HG02610 (cell line): ENCODE measurements around the gene USP43.
"Not testable (repeated sequence)": the region's sequence is repeated elsewhere in the genome, so short reads cannot be mapped to it uniquely, and the experiment has no call there.

Experiments
- ATAC-seq: cut with Tn5 transposase; IDR thresholded peaks from one replicate; pipeline ENCODE4 v1.9.1; 2021; ENCODE audit warnings: mild to moderate bottlenecking, moderate library complexity; ENCODE audit not compliant: unreplicated experiment

Gene USP43

GRCh38 chr17:9658593-9659211 is 13.4 kb downstream of the USP43 start:
- no peak for ATAC-seq

DNA sequence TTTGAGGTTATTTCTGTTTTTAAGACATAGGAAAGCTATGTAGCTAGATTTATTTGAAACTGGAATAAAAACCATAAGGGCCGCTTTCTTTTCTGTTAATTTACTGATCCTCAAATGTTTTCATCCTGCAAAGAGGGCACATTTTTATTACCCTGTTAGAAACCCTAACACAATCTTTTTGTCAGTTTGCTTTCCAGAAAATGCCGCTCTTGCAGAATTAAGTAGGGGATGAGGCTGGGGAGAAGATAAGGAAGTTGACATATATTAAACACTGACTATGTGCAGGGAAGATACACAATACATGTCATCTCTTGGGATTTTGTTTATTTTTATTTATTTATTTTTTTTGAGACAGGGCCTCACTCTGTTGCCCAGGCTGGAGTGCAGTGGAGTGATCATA is 15.7 kb downstream of the USP43 start:
- no peak for ATAC-seq

- ATAC-seq, result not testable (repeated sequence)
Measured at GRCh38 chr17:9663511-9663910, 18.2 kb downstream of the USP43 start.

DNA sequence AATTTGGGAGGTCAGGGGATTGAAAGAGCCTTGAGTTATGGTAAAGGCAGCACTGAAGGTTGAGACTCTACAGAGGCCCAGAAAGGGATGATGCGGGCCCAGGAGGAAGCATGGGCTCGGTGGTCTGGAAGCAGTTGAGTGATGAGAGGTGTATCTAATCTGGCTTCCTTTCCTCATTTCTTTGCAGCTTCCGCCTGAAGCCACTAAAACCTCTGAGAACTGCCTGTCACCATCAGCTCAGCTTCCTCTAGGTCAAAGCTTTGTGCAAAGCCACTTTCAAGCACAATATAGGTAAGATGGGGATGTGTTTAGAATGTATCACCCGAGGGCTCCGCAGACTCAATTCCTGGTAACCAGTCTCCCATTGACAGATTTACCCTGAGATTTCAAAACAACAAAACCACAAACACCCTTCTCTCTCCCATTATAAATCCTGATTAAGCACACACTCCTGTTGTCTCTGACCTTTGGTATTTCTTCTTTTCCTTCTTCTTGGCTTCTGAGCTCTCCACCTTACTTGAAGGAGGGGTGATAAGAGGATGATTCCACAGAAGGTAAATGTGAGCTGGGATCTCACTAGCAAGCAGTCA is 21.2 kb downstream of the USP43 start:
- no peak for ATAC-seq

DNA sequence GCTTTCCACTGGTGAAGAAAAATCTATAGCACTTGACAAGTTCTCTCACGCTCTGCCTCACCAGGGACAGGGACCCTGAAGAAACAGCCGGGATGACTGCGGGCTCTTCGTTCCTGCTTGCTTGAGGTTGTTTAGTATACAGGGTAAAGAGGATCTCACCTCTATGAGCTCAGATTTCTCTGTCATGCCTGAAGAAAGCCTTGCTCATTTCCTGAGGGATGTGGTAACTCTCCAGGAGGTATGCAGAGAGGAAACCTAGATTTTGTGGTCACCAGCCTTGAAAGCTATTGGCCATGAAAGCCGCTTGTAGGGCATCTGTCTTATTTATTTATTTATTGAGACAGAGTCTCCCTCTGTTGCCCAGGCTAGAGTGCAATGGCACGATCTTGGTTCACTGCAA is 23.2 kb downstream of the USP43 start:
- ATAC-seq, result no peak

GRCh38 chr17:9669551-9670008 is 24.3 kb downstream of the USP43 start:
- ATAC-seq, result no peak

GRCh38 chr17:9670596-9670995 is 25.3 kb downstream of the USP43 start:
- ATAC-seq, result no peak

GRCh38 chr17:9671559-9671958 is 26.2 kb downstream of the USP43 start:
- ATAC-seq, result no peak

GRCh38 chr17:9672266-9672665 is 26.9 kb downstream of the USP43 start:
- no peak for ATAC-seq

DNA sequence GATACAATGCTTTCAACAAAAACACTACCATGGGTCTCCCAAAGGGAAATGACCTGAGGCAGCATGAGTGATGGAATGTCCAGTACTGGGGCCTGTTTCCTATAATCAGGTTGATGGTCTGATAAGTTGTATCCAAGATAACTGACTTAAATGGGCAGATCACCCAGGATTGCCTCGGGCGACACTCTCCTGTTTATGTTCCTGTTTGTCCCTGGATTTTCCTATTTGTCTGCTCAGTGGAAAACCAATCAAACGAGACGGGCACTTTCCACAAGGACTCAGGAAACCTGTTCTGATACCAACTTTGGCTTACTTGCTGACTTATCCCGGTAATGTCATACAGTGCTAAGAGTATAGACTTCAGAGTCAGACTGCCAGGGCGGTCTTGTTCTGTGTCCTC is 27.4 kb downstream of the USP43 start:
- no peak for ATAC-seq

DNA sequence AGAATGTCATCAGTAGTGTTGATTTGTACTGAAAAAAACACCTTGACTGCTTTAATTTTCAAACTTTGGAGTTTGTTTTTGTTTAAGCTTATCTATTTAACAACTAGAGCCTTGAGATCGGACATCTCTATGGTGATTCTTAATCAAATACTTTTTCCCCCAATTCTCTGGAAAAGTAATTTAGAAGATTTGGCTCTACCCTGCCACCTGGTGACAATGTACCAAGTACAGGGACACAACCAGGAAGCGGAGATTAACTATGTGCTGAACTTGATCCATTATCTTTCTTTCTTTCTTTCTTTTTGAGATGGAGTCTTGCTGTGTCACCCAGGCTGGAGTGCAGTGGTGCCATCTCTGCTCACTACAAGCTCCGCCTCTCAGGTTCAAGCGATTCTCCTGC is 30.8 kb downstream of the USP43 start:
- no peak for ATAC-seq

- peak; percentile 75 for ATAC-seq
Measured at GRCh38 chr17:9676820-9677310, 31.5 kb downstream of the USP43 start.

DNA sequence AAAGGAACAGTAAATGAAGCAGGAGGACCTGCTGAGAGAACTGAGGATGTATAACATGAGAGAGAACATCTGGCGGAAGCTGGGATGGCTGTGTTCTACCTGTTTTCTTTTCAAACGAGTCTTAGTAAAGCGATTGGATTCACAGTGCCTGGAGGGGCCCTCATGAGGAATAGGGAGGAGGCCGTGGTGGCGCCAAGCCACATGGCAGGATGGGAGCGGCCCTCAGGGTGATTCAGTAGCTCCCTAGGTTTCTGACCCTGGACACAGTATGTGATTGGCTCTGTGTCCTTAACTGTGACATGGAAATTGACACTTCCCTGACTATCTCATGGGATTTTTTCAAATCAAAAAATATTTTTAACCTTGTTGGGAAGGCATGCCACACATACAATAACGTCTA is 32.1 kb downstream of the USP43 start:
- ATAC-seq, result no peak

GRCh38 chr17:9677896-9678295 is 32.6 kb downstream of the USP43 start:
- ATAC-seq, result no peak

DNA sequence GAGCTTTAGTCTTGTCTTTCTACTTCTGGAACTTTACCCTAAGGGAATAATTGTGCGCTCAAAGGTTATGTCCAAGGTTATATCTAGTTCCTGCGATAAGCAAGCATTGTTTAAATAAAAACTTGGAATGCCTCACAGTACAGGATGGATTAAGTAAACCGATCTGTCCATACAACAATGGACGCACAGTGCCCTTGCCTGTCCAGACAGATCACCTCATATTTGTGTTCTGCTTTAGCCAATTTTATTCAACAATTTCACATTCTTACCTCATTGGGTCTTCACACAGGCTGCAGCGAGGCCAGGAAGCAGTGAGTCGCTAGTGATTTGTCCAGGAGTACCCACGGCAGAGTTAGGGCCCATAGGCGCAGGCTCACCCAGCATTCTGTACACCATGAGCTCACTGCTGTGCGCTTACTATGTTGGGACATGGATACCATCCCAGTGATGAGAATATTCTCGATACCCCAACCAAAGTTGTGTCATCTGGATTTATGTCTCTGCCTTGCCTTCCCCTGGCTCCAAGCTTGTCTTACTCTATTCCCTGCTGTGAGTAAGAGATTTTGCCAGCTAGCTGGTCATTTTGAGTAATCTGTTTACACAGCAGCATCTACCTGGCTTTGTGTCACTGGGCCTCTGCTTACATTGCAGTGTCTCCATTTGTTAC is 39.8 kb downstream of the USP43 start:
- no peak for ATAC-seq

GRCh38 chr17:9693755-9694154 is 48.4 kb downstream of the USP43 start:
- no peak for ATAC-seq

- no peak for ATAC-seq
Measured at GRCh38 chr17:9696279-9697044, 51.1 kb downstream of the USP43 start.

DNA sequence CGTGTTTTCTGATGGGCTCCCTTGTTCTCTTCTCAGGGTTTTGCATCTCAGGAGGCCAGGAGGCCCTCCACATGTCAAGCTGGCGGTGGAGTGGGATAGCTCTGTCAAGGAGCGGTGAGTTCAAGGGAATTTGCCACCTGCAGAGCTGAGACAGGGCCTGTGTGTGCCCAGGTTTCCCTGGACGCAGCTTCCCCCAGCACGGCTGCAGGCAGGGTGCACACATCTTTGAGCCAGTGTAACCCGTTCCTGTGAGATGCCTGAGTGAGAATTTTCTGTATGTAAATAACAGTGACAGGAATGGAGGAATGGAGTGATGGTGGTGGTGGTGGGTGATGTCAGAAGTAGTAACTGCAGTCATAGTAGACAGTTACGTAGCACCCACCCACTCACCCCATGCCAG is 54.8 kb downstream of the USP43 start:
- ATAC-seq, result no peak

DNA sequence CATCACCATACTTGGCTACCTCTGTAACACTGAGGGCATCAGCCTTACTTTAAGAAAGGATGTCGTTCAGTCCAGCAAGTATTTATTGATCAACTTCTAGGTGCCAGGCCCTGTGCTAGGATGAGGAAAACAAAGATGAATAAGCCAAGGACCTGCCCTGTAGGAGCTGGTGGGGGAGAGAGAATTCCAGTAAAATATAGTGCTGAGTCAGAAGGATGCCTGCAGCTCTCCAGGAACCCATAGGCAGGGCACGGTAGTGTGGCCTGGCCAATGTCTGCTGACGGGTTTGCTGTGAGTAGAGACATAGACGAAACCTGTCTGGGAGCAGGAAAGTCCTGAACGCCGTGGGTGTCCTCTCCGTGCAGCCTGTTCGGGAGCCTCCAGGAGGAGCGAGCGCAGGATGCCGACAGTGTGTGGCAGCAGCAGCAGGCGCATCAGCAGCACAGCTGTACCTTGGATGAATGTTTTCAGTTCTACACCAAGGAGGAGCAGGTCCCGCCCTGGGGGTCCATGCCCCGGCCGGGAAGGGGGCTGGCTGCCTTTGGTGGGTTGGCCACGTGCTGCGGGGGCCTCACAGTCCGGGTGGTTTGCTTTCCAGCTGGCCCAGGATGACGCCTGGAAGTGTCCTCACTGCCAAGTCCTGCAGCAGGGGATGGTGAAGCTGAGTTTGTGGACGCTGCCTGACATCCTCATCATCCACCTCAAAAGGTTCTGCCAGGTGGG is 55.6 kb downstream of the USP43 start:
- ATAC-seq, result no peak

- ATAC-seq, result no peak
Measured at GRCh38 chr17:9702482-9702881, 57.2 kb downstream of the USP43 start.
